GM12801 (cell line): ENCODE data around the gene PRPF18.

ENCODE experiments used
- CTCF ChIP-seq: IDR thresholded peaks from one replicate; pipeline ENCODE4 v1.5.1; 2011; ENCODE audit warnings: control low read depth; ENCODE audit not compliant: insufficient read length; ENCODE audit errors: extremely low read depth

PRPF18 gene

GRCh38 chr10:13632884-13633440, 46.2 kb downstream of the PRPF18 start:
- no peak for TF ChIP-seq CTCF

- no peak for TF ChIP-seq CTCF
Measured at GRCh38 chr10:13633689-13634088, 46.9 kb downstream of the PRPF18 start.

DNA sequence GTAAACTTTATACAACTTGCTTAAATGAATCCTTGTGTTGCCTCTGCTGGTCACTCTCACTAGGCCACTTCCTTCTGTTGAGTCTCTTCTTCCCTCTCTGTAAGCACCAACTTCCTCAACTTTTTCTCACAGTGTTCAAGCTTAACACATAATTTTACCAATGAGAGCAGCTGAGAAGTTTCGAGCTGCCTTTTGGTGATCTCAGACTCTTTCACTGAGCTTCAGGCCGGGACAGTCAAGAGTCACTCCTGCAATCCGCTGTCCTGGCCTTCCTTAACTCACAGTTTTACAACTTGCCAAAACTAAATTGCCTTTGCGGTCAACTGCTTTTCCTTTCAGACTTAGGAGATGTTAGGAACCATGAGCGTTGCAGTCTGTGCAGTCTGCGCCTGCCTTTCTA, 47.4 kb downstream of the PRPF18 start:
- no peak for TF ChIP-seq CTCF

DNA sequence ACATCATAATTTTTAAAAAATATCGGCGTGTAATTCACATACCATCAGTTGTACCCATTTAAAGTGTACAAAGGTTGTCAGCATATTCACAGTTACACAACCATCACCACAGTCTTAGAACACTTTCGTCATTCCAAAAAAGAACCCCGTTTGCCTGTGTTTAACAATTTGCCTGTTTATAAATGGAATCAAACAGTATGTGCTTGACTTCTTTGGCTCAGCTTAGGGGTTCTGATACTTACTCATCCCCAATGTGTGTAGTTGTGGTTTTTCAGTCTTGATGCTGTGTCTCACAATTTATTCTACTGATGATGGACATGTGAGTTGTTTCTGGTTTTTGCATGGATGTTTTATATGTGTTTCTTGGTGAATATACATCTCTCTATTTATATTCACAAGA, 50.0 kb downstream of the PRPF18 start:
- no peak for TF ChIP-seq CTCF

GRCh38 chr10:13637303-13637856, 50.6 kb downstream of the PRPF18 start:
- TF ChIP-seq CTCF, result no peak

- no peak for TF ChIP-seq CTCF
Measured at GRCh38 chr10:13637894-13638293, 51.1 kb downstream of the PRPF18 start.

GRCh38 chr10:13642293-13642692, 55.5 kb downstream of the PRPF18 start:
- no peak for TF ChIP-seq CTCF
